ENCODE results near the gene GXYLT2. TPM values are rescaled to one million over a fixed set of nuclear protein-coding genes. Genes with fewer than 3 reads are reported as not detected.

Gene GXYLT2
- total and polyA plus RNA-seq, 2 of the 13 experiments (the other 11 are each of a cell fraction or from before 2014, with no cell fraction given), result 4.3 to 6.9 TPM

GRCh38 chr3:72903004-72903403, 15.2 kb downstream of the GXYLT2 start (continued):
- TF ChIP-seq MZF1 (CRISPR knock-in tag; IDR thresholded peaks at IDR 0.05; ENCODE audit: borderline replicate concordance) (no peak), ELF3 (CRISPR knock-in tag; IDR thresholded peaks at IDR 0.05) (peak; percentile 58; the same call in 1 of the 2 replicates), ZNF460 (CRISPR knock-in tag; IDR thresholded peaks at IDR 0.05; ENCODE audit: borderline replicate concordance) (no peak), FOXP4 (CRISPR knock-in tag; IDR thresholded peaks at IDR 0.05) (peak; percentile 58), DR1 (CRISPR knock-in tag; IDR thresholded peaks at IDR 0.05) (no peak), NFIB (CRISPR knock-in tag; IDR thresholded peaks at IDR 0.05; ENCODE audit: borderline replicate concordance) (no peak), ZNF225 (CRISPR knock-in tag; IDR thresholded peaks at IDR 0.05) (no peak), IKZF5 (CRISPR knock-in tag; IDR thresholded peaks at IDR 0.05) (peak; percentile 43; the same call in 1 of the 2 replicates), NBN (conservative IDR thresholded peaks at IDR 0.05) (no peak), GABPB1 (CRISPR knock-in tag; IDR thresholded peaks at IDR 0.05) (no peak), CENPBD1 (CRISPR knock-in tag; IDR thresholded peaks at IDR 0.05; ENCODE audit: borderline replicate concordance, low read depth) (no peak), ZNF556 (CRISPR knock-in tag; IDR thresholded peaks at IDR 0.05; ENCODE audit: borderline replicate concordance) (no peak), THAP9 (CRISPR knock-in tag; IDR thresholded peaks at IDR 0.05; ENCODE audit: borderline replicate concordance) (no peak), ARID2 (CRISPR knock-in tag; IDR thresholded peaks at IDR 0.05; ENCODE audit: borderline replicate concordance) (no peak), RBAK (CRISPR knock-in tag; IDR thresholded peaks at IDR 0.05) (peak; percentile 61; the same call in 1 of the 2 replicates), NCOA2 (CRISPR knock-in tag; IDR thresholded peaks at IDR 0.05) (peak; percentile 27; the same call in 1 of the 2 replicates), BORCS8-MEF2B (CRISPR knock-in tag; IDR thresholded peaks at IDR 0.05) (no peak), ZNF224 (CRISPR knock-in tag; IDR thresholded peaks at IDR 0.05) (no peak), HDAC2 (CRISPR knock-in tag; IDR thresholded peaks at IDR 0.05) (0 out of 2 replicates have a peak, but pooled peaks have one; percentile 25), MEF2D (CRISPR knock-in tag; IDR thresholded peaks at IDR 0.05) (peak; percentile 40; the same call in 1 of the 2 replicates), PRMT3 (CRISPR knock-in tag; IDR thresholded peaks at IDR 0.05; ENCODE audit: borderline replicate concordance, low read depth) (no peak), ZNF766 (CRISPR knock-in tag; IDR thresholded peaks at IDR 0.05; ENCODE audit: borderline replicate concordance) (no peak)

Measured in HepG2 (cell line).